B cell (primary cell): ENCODE measurements around the gene KDM4F. TPM values are rescaled to one million over a fixed set of nuclear protein-coding genes. Genes with fewer than 3 reads are reported as not detected.

ENCODE experiments used
- ATAC-seq: fragments of 200-7000 bp; cut with Tn5 transposase; one replicate; pipeline ENCODE4 v1.10.0; 2021; ENCODE audit warnings: low read depth, mild to moderate bottlenecking, moderate number of reproducible peaks, moderate library complexity
- CTCF ChIA-PET: fragments of 350-600 bp; sonication (Branson Sonifier 250); formaldehyde crosslinking; loops from one replicate; lab custom pipeline; 2021; ENCODE audit warnings: antibody characterized with exemption, inconsistent platforms; lab: Charles Lee
- POLR2A ChIA-PET: fragments of 350-600 bp; sonication (Branson Sonifier 250); formaldehyde crosslinking; loops from one replicate; lab custom pipeline; 2021; ENCODE audit warnings: antibody characterized with exemption; lab: Charles Lee
- DNase-seq: peaks from one replicate; pipeline ENCODE4 v3.0.0; 2013
- H2AFZ ChIP-seq: 2 replicates; pipeline ENCODE4 v1.6.1; 2012; ENCODE audit warnings: mild to moderate bottlenecking, low read depth, low read length; ENCODE audit not compliant: insufficient read depth, poor library complexity, severe bottlenecking
- H3K27ac ChIP-seq, 2 donors: 1 replicate in 1 of 2; 2 replicates in 1 of 2; pipeline ENCODE4 v1.5.1; 2012 to 2013; ENCODE audit warnings: low read length in 2 of 2, mild to moderate bottlenecking in 2 of 2, moderate library complexity in 1 of 2
- H3K27me3 ChIP-seq, 4 experiments: fragments of 200-600 bp in 1 of 4; sonication (generic) in 1 of 4; replicated peaks in 1 of 4; 1 replicate in 2 of 4; 2 replicates in 2 of 4; pipeline versions ENCODE4 v1.6.1 to v1.7.0; 2013 to 2016; ENCODE audit warnings: low read length in 3 of 4, mild to moderate bottlenecking in 2 of 4, mixed read lengths in 1 of 4, moderate library complexity in 1 of 4; ENCODE audit not compliant: insufficient read depth in 4 of 4, control insufficient read depth in 3 of 4; ENCODE audit errors: control extremely low read depth in 1 of 4
- H3K36me3 ChIP-seq, 2 experiments: replicated peaks in 1 of 2; 1 replicate in 1 of 2; 2 replicates in 1 of 2; pipeline versions ENCODE4 v1.6.1 to v1.7.1; 2013; ENCODE audit warnings: low read length in 1 of 2; ENCODE audit not compliant: insufficient read depth in 2 of 2, control insufficient read depth in 1 of 2; ENCODE audit errors: control extremely low read depth in 1 of 2, extremely low read depth in 1 of 2
- H3K4me1 ChIP-seq, 2 donors: fragments of 200-600 bp in 1 of 2; sonication (generic) in 1 of 2; 1 replicate in 1 of 2; 2 replicates in 1 of 2; pipeline versions ENCODE4 v1.5.1 to v1.6.1; 2013 to 2017; ENCODE audit warnings: low read length in 2 of 2; ENCODE audit not compliant: control insufficient read depth in 2 of 2, insufficient read depth in 2 of 2
- H3K4me2 ChIP-seq: replicated peaks from 2 replicates; pipeline ENCODE3; 2012; ENCODE audit warnings: mild to moderate bottlenecking, low read depth, low read length; ENCODE audit not compliant: poor library complexity, severe bottlenecking
- H3K4me3 ChIP-seq, 5 experiments: fragments of 200-600 bp in 1 of 5; sonication (generic) in 1 of 5; 1 replicate in 3 of 5; 2 replicates in 2 of 5; pipeline versions ENCODE4 v1.5.1 to v1.7.0; 2011 to 2016; ENCODE audit warnings: low read length in 4 of 5, mild to moderate bottlenecking in 4 of 5, low read depth in 2 of 5, control low read depth in 1 of 5, moderate library complexity in 1 of 5; ENCODE audit not compliant: insufficient read depth in 1 of 5; ENCODE audit errors: control extremely low read depth in 1 of 5, extremely low read depth in 1 of 5
- H3K79me2 ChIP-seq: fragments of 200-600 bp; sonication (generic); one replicate; pipeline ENCODE4 v1.6.0; 2016; ENCODE audit warnings: low read length; ENCODE audit not compliant: control insufficient read depth, insufficient read depth
- H3K9ac ChIP-seq: fragments of 200-600 bp; sonication (generic); 2 replicates; pipeline ENCODE4 v1.6.1; 2017; ENCODE audit warnings: mild to moderate bottlenecking, low read length, moderate library complexity
- H3K9me3 ChIP-seq, 3 donors: one replicate each; pipeline versions ENCODE4 v1.6.1 to v1.7.1; 2013; ENCODE audit warnings: low read length in 2 of 3; ENCODE audit not compliant: control insufficient read depth in 2 of 3, insufficient read depth in 1 of 3; ENCODE audit errors: control extremely low read depth in 1 of 3
- H4K20me1 ChIP-seq: 2 replicates; pipeline ENCODE4 v1.6.0; 2012; ENCODE audit warnings: mild to moderate bottlenecking, low read length; ENCODE audit not compliant: insufficient read depth, control insufficient read depth, poor library complexity, severe bottlenecking
- H3K27ac Mint-ChIP-seq: one replicate; pipeline ENCODE4 v1.8.0; 2021; ENCODE audit warnings: mixed read lengths
- H3K27me3 Mint-ChIP-seq: one replicate; pipeline ENCODE4 v1.8.0; 2021; ENCODE audit warnings: mixed read lengths
- H3K4me1 Mint-ChIP-seq: one replicate; pipeline ENCODE4 v1.8.0; 2021; ENCODE audit warnings: mixed read lengths
- H3K4me3 Mint-ChIP-seq: one replicate; pipeline ENCODE4 v1.8.0; 2021; ENCODE audit warnings: mixed read lengths
- H3K9me3 Mint-ChIP-seq: one replicate; pipeline ENCODE4 v1.8.0; 2022; ENCODE audit warnings: mixed read lengths; ENCODE audit not compliant: insufficient read depth
- EZH2 ChIP-seq: IDR thresholded peaks from 2 replicates; pipeline ENCODE4 v1.6.1; 2012; ENCODE audit warnings: borderline replicate concordance, low read depth, mild to moderate bottlenecking, moderate library complexity, low read length; ENCODE audit not compliant: insufficient read depth, poor library complexity, severe bottlenecking
- WGBS: methylation state at CpG from one replicate; pipeline ENCODE4 v1.1.5; 2013; ENCODE audit warnings: missing lambda C conversion rate; ENCODE audit not compliant: insufficient coverage; 5-methylcytosine and 5-hydroxymethylcytosine counted together
- intact Hi-C: fragments of 100-400 bp; cut with micrococcal nuclease; formaldehyde crosslinking; loops from one replicate; pipeline ENCODE4 v1.10.0; 2022
- polyA plus RNA-seq: library from polyadenylated mRNA; depleted of rRNA; stranded (reverse); fragments of >200 nt; gene quantifications from 2 replicates; pipeline ENCODE4 v1.2.3, GENCODE V29; 2012
- total RNA-seq, 2 donors: library from RNA; stranded (reverse); fragments of 120-200 nt in 1 of 2; gene quantifications; 1 replicate in 1 of 2; 2 replicates in 1 of 2; pipeline versions ENCODE4 v1.2.3 to v1.2.4, GENCODE V29; 2013 to 2022
- TF ChIP-seq, protein P1 (sequence below): fragments of 200-600 bp; IDR thresholded peaks from one replicate; pipeline ENCODE4 v1.8.0; 2022; ENCODE audit warnings: antibody characterized with exemption, mild to moderate bottlenecking

The KDM4F gene
- total and polyA plus RNA-seq, 2 donors (not counting 1 experiment from before 2014, with no cell fraction given) = not detected

DNA sequence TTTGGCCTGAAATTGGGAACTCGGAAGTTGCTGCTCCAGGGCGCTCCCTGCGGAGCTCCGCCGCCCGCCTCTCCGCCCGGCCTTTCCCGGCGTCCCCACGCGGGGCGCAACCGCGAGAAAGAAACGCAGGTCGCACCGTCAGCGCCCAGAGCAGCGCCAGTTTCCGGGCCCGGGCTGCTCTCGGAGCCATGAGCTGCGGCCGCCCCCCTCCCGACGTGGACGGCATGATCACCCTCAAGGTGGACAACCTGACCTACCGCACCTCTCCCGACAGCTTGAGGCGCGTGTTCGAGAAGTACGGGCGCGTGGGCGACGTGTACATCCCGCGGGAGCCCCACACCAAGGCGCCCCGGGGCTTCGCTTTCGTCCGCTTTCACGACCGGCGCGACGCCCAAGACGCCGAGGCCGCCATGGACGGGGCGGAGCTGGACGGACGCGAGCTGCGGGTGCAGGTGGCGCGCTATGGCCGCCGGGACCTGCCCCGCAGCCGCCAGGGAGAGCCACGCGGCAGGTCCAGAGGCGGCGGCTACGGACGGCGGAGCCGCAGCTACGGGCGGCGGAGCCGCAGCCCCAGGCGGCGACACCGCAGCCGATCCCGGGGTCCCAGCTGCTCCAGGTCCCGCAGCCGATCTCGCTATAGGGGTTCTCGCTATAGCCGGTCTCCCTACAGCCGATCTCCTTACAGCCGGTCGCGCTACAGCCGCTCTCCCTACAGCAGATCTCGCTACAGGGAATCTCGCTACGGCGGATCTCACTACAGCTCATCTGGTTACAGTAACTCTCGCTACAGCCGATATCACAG, 18.0 kb downstream of the KDM4F start:
- ATAC-seq (peak; percentile 78), DNase-seq (peak; percentile 88)
- WGBS = under 1% methylated on average over 98 of the region's 98 CpGs
- CTCF ChIA-PET = interaction anchor here (0.7 to 9.3 kb wide), 27 partner anchors 8 to 1276 kb away, joined by 3 to 135 read pairs (median 4); partner anchors contain the start of genes CEP57, CWC15, ENDOD1 and FAM76B
- TF ChIP-seq, protein P1, sequence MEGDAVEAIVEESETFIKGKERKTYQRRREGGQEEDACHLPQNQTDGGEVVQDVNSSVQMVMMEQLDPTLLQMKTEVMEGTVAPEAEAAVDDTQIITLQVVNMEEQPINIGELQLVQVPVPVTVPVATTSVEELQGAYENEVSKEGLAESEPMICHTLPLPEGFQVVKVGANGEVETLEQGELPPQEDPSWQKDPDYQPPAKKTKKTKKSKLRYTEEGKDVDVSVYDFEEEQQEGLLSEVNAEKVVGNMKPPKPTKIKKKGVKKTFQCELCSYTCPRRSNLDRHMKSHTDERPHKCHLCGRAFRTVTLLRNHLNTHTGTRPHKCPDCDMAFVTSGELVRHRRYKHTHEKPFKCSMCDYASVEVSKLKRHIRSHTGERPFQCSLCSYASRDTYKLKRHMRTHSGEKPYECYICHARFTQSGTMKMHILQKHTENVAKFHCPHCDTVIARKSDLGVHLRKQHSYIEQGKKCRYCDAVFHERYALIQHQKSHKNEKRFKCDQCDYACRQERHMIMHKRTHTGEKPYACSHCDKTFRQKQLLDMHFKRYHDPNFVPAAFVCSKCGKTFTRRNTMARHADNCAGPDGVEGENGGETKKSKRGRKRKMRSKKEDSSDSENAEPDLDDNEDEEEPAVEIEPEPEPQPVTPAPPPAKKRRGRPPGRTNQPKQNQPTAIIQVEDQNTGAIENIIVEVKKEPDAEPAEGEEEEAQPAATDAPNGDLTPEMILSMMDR = peak; percentile 52
- TF ChIP-seq EZH2 = no peak
- Histone ChIP-seq H3K4me2 (peak overlapping the region; percentile 68), H3K79me2 (peaks cover 34% of the 10 kb centered on the region), H3K36me3 (peaks cover 0 to 5% of the 10 kb centered on the region in 2 experiments), H3K27ac (peak overlapping the region; percentile 78 to 87), H3K9ac (peak overlapping the region; percentile 78), H3K4me3 (peak overlapping the region; percentile 70 to 95 (median 93)), H4K20me1 (peaks cover 7% of the 10 kb centered on the region), H3K4me1 (peaks cover 14 to 22% of the 10 kb centered on the region in 2 donors), H3K27me3 (no peaks in the 10 kb centered on the region), H2AFZ (peak overlapping the region; percentile 78), H3K9me3 (no peaks in the 10 kb centered on the region)
- Mint-ChIP-seq H3K4me1 (peaks cover 26% of the 10 kb centered on the region), H3K27ac (peak overlapping the region; percentile 100), H3K4me3 (peak overlapping the region; percentile 100), H3K9me3 (no peaks in the 10 kb centered on the region), H3K27me3 (no peaks in the 10 kb centered on the region)
- intact Hi-C loops = loop anchor here (1.0 to 5.0 kb wide), 4 partner anchors 22 to 1870 kb away; partner anchors contain the start of genes ENDOD1, JRKL and SLC36A4
- POLR2A ChIA-PET = interaction anchor here (0.5 to 5.2 kb wide), 11 partner anchors 22 to 723 kb away, joined by 3 to 46 read pairs (median 5); partner anchors contain the start of genes CEP57, CWC15, ENDOD1 and FAM76B
